ENCODE data around the gene MORN2.

DNA sequence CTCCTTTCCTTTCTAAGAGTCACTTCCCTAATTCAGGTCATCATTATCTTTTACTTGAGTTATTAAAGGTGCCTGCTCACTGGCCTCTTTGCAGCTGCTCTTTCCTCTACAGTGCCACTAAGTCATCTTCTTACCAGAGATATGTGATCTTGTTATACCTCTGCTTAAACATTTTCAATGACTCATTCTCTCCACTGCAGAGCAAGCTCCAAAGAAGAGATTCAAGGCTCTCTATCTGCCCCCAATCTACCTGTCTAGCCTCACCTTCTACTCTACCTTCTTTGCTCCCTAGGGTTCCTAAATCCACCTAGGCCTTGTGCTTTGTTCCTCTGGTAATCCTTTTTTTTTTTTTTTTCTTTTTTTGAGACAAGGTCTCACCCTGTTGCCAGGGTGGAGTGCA, 17.0 kb downstream of the MORN2 start:
- TF ChIP-seq, protein P1, sequence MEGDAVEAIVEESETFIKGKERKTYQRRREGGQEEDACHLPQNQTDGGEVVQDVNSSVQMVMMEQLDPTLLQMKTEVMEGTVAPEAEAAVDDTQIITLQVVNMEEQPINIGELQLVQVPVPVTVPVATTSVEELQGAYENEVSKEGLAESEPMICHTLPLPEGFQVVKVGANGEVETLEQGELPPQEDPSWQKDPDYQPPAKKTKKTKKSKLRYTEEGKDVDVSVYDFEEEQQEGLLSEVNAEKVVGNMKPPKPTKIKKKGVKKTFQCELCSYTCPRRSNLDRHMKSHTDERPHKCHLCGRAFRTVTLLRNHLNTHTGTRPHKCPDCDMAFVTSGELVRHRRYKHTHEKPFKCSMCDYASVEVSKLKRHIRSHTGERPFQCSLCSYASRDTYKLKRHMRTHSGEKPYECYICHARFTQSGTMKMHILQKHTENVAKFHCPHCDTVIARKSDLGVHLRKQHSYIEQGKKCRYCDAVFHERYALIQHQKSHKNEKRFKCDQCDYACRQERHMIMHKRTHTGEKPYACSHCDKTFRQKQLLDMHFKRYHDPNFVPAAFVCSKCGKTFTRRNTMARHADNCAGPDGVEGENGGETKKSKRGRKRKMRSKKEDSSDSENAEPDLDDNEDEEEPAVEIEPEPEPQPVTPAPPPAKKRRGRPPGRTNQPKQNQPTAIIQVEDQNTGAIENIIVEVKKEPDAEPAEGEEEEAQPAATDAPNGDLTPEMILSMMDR (conservative IDR thresholded peaks at IDR 0.05; ENCODE audit: low read depth, low read length), result no peak
- TF ChIP-seq SMC3 (IDR thresholded peaks at IDR 0.05; ENCODE audit: low read depth, low read length) (no peak), FOS (IDR thresholded peaks at IDR 0.05; ENCODE audit: low read depth, low read length) (no peak), MXI1 (IDR thresholded peaks at IDR 0.05; ENCODE audit: borderline replicate concordance, low read depth, low read length) (no peak), CEBPB (IDR thresholded peaks at IDR 0.05; ENCODE audit: low read depth, low read length) (no peak), POLR2A (IDR thresholded peaks at IDR 0.05; ENCODE audit: low read depth, low read length) (no peak), RAD21 (IDR thresholded peaks at IDR 0.05; ENCODE audit: low read length) (no peak), BHLHE40 (IDR thresholded peaks at IDR 0.05; ENCODE audit: low read depth, low read length) (no peak)
- TF ChIP-seq, protein P2, sequence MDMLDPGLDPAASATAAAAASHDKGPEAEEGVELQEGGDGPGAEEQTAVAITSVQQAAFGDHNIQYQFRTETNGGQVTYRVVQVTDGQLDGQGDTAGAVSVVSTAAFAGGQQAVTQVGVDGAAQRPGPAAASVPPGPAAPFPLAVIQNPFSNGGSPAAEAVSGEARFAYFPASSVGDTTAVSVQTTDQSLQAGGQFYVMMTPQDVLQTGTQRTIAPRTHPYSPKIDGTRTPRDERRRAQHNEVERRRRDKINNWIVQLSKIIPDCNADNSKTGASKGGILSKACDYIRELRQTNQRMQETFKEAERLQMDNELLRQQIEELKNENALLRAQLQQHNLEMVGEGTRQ (IDR thresholded peaks at IDR 0.05; ENCODE audit: low read depth, low read length), result no peak

All from IMR-90 (cell line).